GM12865 (cell line): ENCODE measurements around the gene PLPP3.

Source experiments
- DNase-seq: peaks from one replicate; pipeline ENCODE4 v3.0.0; 2010; ENCODE audit warnings: low read depth
- H3K4me3 ChIP-seq: 2 replicates; pipeline ENCODE4 v1.5.1; 2011; ENCODE audit warnings: mild to moderate bottlenecking, low read depth, low read length, control low read depth
- CTCF ChIP-seq: IDR thresholded peaks from 2 replicates; pipeline ENCODE4 v1.5.1; 2011; ENCODE audit warnings: low read length, control low read depth, low read depth, inconsistent platforms; ENCODE audit not compliant: insufficient read depth; ENCODE audit errors: missing control alignments

Gene PLPP3

GRCh38 chr1:56477164-56478111 is 101.9 kb downstream of the PLPP3 start:
- no peak for DNase-seq
- no peak for TF ChIP-seq CTCF
- no peak overlapping the region for H3K4me3 ChIP-seq

GRCh38 chr1:56473582-56474270 is 105.6 kb downstream of the PLPP3 start:
- DNase-seq = no peak
- H3K4me3 ChIP-seq = no peak overlapping the region
- TF ChIP-seq CTCF = no peak

GRCh38 chr1:56472860-56473259 is 106.5 kb downstream of the PLPP3 start:
- H3K4me3 ChIP-seq = no peak overlapping the region
- no peak for TF ChIP-seq CTCF

GRCh38 chr1:56469640-56470371 is 109.6 kb downstream of the PLPP3 start:
- DNase-seq = no peak
- H3K4me3 ChIP-seq = no peak overlapping the region

More at GRCh38 chr1:56472860-56473259, 106.5 kb downstream of the PLPP3 start:
- peak; percentile 62 for DNase-seq

GRCh38 chr1:56468518-56468917 is 110.8 kb downstream of the PLPP3 start:
- DNase-seq = no peak
- no peak overlapping the region for H3K4me3 ChIP-seq
- no peak for TF ChIP-seq CTCF

More at GRCh38 chr1:56469640-56470371, 109.6 kb downstream of the PLPP3 start:
- no peak for TF ChIP-seq CTCF

- no peak for DNase-seq
- no peak overlapping the region for H3K4me3 ChIP-seq
- TF ChIP-seq CTCF = no peak
Observed at GRCh38 chr1:56466538-56466937, 112.8 kb downstream of the PLPP3 start.
